EH (cell line): ENCODE measurements around the gene BIK.
"Not testable (repeated sequence)": the region's sequence is repeated elsewhere in the genome, so short reads cannot be mapped to it uniquely, and the experiment has no call there.

Experiments
- DNase-seq: peaks from one replicate; pipeline ENCODE4 v3.0.0-alpha.2; 2015; ENCODE audit warnings: low read depth

Gene BIK

DNA sequence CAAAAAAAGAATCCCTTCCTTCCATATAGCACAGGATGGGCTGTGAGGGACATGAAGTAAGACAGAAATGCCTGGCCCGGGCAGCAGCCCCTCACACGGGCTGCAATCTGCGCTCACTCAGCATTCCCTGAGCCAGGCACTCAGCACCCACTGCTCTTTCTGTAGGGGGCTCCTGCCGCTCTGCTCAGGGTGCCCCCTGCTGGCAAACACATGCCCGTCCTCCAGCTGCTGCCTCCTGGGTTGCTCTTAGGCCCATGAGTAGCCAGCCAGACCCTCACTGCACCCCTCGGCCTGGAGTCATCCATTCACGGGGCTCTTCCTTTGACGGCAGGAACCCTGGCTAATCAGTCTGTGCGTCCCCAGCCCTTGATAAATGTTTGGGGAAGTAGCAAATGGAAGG is 25.7 kb downstream of the BIK start:
- peak; percentile 42 for DNase-seq

DNA sequence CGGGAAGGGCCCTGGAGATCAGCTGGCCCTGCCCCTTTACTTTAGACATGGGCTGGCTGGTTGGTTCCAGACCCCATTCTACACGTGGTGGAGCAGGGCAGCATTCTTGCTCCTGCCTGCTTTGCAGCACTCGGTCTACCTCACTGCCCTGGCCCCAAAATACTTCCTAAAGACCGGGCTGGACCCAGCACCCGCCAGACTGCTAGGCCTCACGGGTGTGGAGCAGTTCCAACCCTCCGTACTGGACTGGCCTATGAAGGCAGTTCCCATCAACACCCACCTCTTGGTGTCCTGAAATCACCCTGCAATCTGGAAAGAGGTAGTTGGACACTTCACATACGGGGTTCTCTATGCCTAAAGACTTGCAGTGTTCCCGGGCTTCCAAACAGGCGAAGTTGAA is 26.3 kb downstream of the BIK start:
- no peak for DNase-seq

DNA sequence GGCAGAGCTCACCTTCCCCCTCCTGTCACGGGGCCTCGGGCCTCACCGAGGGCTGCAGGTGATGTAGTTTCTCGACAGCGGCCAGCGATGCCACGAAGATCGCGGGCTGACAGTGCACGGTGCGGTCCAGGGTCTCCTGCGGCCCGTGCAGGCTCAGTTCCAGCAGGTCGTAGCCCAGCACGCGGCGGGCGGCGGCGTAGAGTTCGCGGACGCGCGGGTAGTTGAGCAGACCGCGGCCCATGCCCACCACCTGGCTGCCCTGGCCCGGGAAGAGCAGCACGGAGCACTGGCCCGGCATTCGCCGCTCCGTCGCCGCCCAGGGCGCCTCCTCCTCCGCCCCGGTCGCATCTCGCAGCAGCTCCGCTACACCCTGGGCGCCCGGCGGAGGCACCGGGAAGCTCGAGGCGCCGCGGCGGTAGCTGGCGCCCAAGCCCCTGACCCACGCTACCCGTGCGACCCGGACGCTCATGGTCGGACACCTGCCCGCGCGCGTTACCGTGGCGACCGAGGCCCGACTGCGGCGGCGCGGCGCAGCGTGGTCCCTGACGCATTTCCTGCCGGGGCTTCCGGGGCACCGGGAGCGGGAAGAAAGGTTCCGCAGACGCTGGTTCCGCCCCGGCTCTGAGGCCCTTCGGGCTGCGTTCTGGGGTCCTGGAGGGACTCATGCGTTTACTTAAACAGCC is 32.5 kb downstream of the BIK start, which contains the start of gene MCAT:
Gene MCAT, minus strand, starts transcription at position 519 of the 683 bp plus-strand sequence. Its CDS starts 50 bp downstream, at position 469.
- peak; percentile 73 for DNase-seq

DNA sequence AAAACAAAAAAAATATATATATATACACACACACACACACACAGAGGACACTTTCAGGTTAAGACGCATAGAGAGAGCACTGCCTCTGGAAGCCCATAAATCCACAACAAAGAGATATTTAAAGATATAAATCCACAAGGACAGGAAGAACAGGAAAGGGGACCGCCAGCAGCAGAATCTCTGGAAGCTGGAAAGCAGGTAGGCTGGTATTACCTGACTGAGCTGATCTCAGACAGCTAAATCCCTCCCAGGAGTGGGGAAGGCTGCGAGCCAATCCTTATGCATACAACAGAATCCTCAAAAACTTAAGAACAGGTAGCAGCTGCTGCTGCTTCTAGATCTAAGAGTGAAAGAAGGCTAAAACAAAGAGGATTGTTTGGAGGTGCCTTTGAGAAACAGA is 34.4 kb downstream of the BIK start:
- DNase-seq, result no peak

- DNase-seq, result not testable (repeated sequence)
Measured at GRCh38 chr22:43145371-43145770, 34.8 kb downstream of the BIK start.

GRCh38 chr22:43146332-43146731 is 35.8 kb downstream of the BIK start:
- not testable (repeated sequence) for DNase-seq

GRCh38 chr22:43147821-43148220 is 37.3 kb downstream of the BIK start:
- no peak for DNase-seq

GRCh38 chr22:43148581-43148980 is 38.0 kb downstream of the BIK start:
- peak; percentile 13 for DNase-seq

- no peak for DNase-seq
Measured at GRCh38 chr22:43150731-43151206, 40.2 kb downstream of the BIK start.

- peak; percentile 69 for DNase-seq
Measured at GRCh38 chr22:43151251-43152002, 40.9 kb downstream of the BIK start, which contains the start of gene TSPO. Gene TSPO, plus strand, starts transcription at chr22:43151559. Its CDS starts 7,680 bp downstream, at chr22:43159239.

GRCh38 chr22:43152003-43152356 is 41.4 kb downstream of the BIK start:
- DNase-seq, result no peak

DNA sequence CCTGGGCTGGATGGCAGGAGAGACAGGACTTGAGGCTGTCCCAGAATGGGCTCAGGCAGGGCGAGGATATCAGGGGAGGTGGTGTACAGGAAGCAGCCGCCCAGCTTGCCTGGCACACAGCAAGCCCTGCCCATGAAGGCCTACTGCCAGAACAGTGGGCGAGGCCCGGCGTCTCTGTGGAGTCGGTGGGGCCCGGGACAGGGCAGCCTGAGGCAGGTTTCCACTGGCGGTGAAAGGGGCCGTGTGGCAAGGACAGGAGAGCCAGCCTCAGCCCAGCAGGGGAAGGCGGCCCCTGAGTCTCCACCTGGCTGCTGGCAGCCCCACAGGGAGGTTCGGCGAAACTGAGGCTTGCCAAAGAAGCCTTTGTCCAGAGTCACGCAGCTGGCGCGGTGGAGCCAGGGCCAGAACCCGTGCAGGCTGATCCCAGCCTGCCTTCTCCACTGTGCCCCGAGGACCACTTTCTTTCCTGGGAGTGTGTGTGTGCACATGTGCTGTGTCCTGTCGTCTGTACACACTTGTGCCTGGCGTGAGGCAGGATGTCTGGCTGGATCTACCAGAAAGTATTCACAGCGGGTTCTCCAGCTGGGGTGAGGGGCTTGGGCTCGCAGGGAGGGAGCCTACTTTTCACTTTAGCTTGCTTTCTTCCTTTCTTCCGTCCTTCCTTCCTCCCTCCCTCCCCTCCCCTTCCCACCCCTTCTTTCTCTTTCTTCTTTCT is 42.0 kb downstream of the BIK start:
- DNase-seq, result peak; percentile 67

DNA sequence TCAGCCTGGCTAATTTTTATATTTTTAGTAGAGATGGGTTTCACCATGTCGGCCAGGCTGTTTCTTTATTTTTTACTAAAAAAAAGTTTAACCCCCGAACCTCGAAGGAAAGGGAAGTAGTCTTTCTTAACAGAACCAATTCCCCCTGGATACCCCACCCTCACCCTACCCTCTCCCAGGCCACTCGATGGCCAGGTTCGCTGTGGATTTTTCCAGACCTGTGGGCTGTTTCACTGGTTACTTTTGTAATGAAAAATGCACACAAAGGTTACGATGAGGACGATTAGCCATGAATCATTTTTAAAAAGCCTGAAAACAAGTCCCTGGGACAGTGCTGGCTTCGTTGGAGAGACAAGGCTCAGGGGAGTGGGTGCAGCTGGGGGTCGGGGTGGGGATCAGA is 43.3 kb downstream of the BIK start:
- no peak for DNase-seq

- DNase-seq, result no peak
Measured at GRCh38 chr22:43154887-43155536, 44.5 kb downstream of the BIK start.

GRCh38 chr22:43155789-43156188 is 45.2 kb downstream of the BIK start:
- no peak for DNase-seq

DNA sequence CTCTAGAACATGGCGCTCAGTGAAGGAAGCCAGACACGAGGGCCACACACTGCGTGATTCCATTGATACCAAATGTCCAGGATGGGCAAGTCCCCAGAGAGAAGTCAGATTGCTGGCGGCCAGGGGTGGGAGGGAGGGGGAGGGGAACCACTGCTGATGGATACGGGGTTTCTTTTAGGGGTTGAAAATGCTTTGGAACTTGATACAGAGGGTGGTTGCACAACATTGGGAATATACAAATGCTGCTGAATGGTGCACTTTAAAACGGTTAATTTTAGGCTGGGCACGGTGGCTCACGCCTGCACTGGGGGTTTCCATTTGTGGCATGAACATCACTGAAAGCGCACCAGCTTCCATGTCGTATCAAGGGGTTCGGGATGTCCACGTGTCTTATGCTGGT is 45.9 kb downstream of the BIK start:
- no peak for DNase-seq

DNA sequence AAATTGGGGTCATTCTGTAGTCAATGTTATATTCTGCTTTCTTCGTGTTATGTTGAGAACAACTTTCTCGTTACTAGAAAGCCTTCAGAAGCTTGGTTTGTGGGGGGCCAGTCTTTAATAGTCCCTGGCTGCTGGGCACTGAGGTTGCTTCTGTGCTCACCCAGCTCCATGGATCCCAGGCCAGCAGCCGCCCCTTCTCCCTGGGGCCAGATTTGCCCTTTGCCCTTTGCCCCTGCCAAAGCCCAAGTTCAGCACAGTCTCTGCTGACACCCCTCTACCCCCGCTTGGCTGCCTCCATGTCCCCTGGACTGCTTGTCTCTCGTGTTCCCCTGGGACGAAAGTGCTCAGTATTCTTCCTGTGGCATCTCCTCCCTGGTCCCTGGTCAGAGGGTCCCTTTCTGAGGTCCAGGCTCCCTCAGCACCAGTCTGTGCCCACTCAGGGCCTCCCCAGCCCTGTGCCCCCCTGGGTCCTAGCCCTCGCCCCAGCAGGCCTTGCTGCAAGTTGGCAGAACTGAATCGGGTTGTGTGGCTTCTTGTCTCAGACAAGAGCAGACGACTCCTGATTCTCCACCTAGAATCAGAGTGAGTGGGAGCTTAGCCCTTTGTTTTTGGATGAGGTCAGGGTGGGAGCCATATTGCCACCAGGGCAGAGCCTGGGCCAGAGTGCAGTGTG is 47.5 kb downstream of the BIK start:
- no peak for DNase-seq

DNA sequence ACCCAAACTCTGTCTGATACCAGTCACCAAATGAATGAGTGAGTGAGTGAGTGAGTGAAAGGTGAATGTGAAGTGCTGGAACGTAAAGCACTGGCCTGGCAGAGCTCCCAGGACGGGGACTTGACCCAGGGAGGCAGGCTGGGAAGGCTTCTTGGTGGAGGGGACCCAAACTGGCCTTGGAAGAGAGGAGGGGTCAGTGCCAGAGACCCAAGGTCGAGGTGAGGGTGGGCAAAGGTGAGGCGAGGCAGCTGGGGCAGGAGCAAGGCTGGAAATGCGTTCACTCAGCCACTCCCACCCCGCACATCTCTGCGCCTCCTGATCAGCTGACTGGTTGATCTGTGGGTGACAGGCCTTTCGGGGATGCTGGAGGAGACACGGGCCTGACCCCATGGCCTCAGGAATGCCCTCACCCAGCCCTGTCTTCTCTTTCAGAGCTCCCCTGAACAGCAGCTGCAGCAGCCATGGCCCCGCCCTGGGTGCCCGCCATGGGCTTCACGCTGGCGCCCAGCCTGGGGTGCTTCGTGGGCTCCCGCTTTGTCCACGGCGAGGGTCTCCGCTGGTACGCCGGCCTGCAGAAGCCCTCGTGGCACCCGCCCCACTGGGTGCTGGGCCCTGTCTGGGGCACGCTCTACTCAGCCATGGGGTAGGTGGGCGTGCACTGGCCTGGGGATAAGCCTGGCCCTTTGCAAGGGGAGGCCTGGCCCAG is 48.4 kb downstream of the BIK start:
- DNase-seq, result no peak

DNA sequence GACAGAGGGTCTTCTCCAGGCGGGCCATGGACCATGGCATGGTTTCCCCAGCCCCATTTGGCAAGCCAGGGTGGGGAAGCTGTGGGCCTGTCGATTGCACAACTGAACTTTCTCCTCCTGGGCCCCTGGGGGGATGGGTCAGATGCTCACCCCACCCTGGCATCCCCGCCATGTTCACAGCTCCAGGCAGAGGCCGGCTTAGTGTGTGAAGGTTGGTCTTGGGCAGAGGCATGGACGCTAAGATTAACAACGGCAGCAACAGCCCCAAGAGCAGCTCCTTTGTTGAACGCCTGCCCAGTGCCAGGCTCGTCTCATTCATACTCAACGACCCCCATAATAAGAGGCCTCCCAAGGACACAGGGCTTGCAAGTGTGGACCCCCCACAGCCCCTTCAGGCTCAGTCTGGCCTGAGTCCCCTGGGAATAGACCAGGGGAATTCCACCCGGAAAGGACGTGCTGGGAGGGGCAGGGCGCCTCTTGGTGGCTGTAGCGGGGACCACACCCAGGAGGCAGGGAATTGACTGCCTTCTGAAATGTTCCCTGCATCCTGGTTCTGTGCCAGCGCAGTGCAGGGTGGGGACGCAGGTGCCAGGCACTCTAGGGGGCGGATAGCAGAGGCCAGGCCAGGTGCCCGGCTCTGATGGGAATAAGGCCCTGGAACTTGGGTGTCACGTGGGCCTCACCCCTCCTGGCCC is 49.1 kb downstream of the BIK start:
- DNase-seq, result no peak

GRCh38 chr22:43160497-43161126 is 50.1 kb downstream of the BIK start:
- no peak for DNase-seq
